Endodermal cell (in vitro differentiated cells): Measurements from ENCODE around the gene AFF2. TPM values are rescaled to one million over a fixed set of nuclear protein-coding genes. Genes with fewer than 3 reads are reported as not detected.
"Not testable (repeated sequence)": the region's sequence is repeated elsewhere in the genome, so short reads cannot be mapped to it uniquely, and the experiment has no call there.

Experiments
- DNase-seq: peaks from one replicate; pipeline ENCODE4 v3.0.0-alpha.2; 2017
- H3K27ac ChIP-seq: 2 replicates; pipeline ENCODE4 v1.5.1; 2013; ENCODE audit warnings: mild to moderate bottlenecking, low read depth, low read length, moderate library complexity
- H3K27me3 ChIP-seq: 2 replicates; pipeline ENCODE4 v1.6.1; 2013; ENCODE audit warnings: mild to moderate bottlenecking, low read length, moderate library complexity; ENCODE audit not compliant: insufficient read depth, control insufficient read depth, poor library complexity, severe bottlenecking
- H3K36me3 ChIP-seq: 2 replicates; pipeline ENCODE4 v1.7.0; 2013; ENCODE audit warnings: mild to moderate bottlenecking, low read length, moderate library complexity; ENCODE audit not compliant: control insufficient read depth, insufficient read depth
- H3K4me1 ChIP-seq: one replicate; pipeline ENCODE4 v1.7.0; 2013; ENCODE audit warnings: low read length; ENCODE audit not compliant: control insufficient read depth, insufficient read depth
- H3K4me3 ChIP-seq: 2 replicates; pipeline ENCODE4 v1.5.1; 2013; ENCODE audit warnings: mild to moderate bottlenecking, low read length, moderate library complexity
- H3K9ac ChIP-seq: 2 replicates; pipeline ENCODE4 v1.6.1; 2013; ENCODE audit warnings: mild to moderate bottlenecking, low read length, moderate library complexity; ENCODE audit not compliant: poor library complexity, severe bottlenecking; ENCODE audit errors: extremely low read depth
- H3K9me3 ChIP-seq: 2 replicates; pipeline ENCODE4 v1.6.1; 2013; ENCODE audit warnings: mild to moderate bottlenecking, low read length, moderate library complexity; ENCODE audit not compliant: control insufficient read depth
- H3K27ac Mint-ChIP-seq: 2 replicates; pipeline ENCODE4 v1.8.0; 2020; ENCODE audit warnings: mixed read lengths
- H3K27me3 Mint-ChIP-seq: 2 replicates; pipeline ENCODE4 v1.8.0; 2021; ENCODE audit warnings: mild to moderate bottlenecking, mixed read lengths; ENCODE audit not compliant: insufficient read depth
- H3K36me3 Mint-ChIP-seq: 2 replicates; pipeline ENCODE4 v1.8.0; 2020; ENCODE audit warnings: low read depth, mixed read lengths
- H3K4me1 Mint-ChIP-seq: 2 replicates; pipeline ENCODE4 v1.8.0; 2020; ENCODE audit warnings: mixed read lengths
- H3K4me3 Mint-ChIP-seq: 2 replicates; pipeline ENCODE4 v1.8.0; 2020; ENCODE audit warnings: mild to moderate bottlenecking, moderate library complexity, mixed read lengths
- H3K9me3 Mint-ChIP-seq: 2 replicates; pipeline ENCODE4 v1.8.0; 2020; ENCODE audit warnings: mild to moderate bottlenecking, mixed read lengths
- WGBS, 2 experiments: methylation state at CpG; one replicate each; pipeline versions ENCODE4 v1.1.5 to v1.1.7; 2013; ENCODE audit warnings: missing lambda C conversion rate in 2 of 2, mixed read lengths in 1 of 2; ENCODE audit not compliant: insufficient coverage in 1 of 2, insufficient read length in 1 of 2; 5-methylcytosine and 5-hydroxymethylcytosine counted together
- total RNA-seq, 2 donors: library from RNA; stranded (reverse); fragmentation: NEBNext Ultra II Directional in 1 of 2; extraction: Animal tissue kit (Norgen Biotek cat#: 25700) in 1 of 2; gene quantifications; 2 replicates in 1 of 2; 3 replicates in 1 of 2; pipeline ENCODE4 v1.2.1, GENCODE V29; 2021
- TF ChIP-seq, protein P1 (sequence below): fragments of 200-600 bp; sonication (generic); conservative IDR thresholded peaks from 2 replicates; pipeline ENCODE4 v1.5.0; 2021; ENCODE audit warnings: antibody characterized with exemption, mild to moderate bottlenecking

AFF2 gene
- total RNA-seq, 2 donors from 2014 or later, result 3.7 to 5.6 TPM

DNA sequence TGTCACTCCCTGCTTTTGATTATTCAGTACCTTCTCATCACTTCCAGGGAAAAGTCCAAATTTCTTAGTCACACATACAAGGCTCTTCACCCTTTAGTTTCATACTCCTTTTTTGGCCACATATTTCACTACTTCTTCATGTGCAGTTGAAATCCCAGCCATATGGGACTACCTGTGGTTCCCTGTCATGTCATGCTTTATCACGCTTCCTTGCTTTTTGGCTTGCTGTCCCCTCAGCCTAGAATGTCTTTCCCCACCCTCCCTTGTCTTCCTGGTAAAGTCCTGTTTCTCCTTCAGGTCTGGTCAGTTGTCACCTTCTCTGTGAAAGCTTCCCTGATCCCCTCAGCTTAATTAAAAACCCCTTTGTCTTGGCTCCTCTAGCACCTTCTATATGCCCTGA lies 163.8 kb downstream of the AFF2 start:
- DNase-seq, result no peak
- no peaks in the 10 kb centered on the region for H3K27me3 Mint-ChIP-seq
- H3K4me1 ChIP-seq, result no peaks in the 10 kb centered on the region
- H3K4me3 Mint-ChIP-seq, result no peak overlapping the region
- H3K4me3 ChIP-seq, result no peak overlapping the region
- no peak overlapping the region for H3K9ac ChIP-seq
- no peak overlapping the region for H3K27ac ChIP-seq
- no peak overlapping the region for H3K27ac Mint-ChIP-seq
- 95% methylated on average over 1 of the region's 1 CpG; no CpG with 5 or more reads in 1 of the 2 experiments for WGBS, 2 experiments
- H3K27me3 ChIP-seq, result no peaks in the 10 kb centered on the region
- H3K9me3 Mint-ChIP-seq, result peaks cover 66% of the 10 kb centered on the region
- no peaks in the 10 kb centered on the region for H3K9me3 ChIP-seq
- peaks cover 4% of the 10 kb centered on the region for H3K36me3 Mint-ChIP-seq
- no peaks in the 10 kb centered on the region for H3K36me3 ChIP-seq
- no peaks in the 10 kb centered on the region for H3K4me1 Mint-ChIP-seq
- TF ChIP-seq, protein P1, sequence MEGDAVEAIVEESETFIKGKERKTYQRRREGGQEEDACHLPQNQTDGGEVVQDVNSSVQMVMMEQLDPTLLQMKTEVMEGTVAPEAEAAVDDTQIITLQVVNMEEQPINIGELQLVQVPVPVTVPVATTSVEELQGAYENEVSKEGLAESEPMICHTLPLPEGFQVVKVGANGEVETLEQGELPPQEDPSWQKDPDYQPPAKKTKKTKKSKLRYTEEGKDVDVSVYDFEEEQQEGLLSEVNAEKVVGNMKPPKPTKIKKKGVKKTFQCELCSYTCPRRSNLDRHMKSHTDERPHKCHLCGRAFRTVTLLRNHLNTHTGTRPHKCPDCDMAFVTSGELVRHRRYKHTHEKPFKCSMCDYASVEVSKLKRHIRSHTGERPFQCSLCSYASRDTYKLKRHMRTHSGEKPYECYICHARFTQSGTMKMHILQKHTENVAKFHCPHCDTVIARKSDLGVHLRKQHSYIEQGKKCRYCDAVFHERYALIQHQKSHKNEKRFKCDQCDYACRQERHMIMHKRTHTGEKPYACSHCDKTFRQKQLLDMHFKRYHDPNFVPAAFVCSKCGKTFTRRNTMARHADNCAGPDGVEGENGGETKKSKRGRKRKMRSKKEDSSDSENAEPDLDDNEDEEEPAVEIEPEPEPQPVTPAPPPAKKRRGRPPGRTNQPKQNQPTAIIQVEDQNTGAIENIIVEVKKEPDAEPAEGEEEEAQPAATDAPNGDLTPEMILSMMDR, result no peak

DNA sequence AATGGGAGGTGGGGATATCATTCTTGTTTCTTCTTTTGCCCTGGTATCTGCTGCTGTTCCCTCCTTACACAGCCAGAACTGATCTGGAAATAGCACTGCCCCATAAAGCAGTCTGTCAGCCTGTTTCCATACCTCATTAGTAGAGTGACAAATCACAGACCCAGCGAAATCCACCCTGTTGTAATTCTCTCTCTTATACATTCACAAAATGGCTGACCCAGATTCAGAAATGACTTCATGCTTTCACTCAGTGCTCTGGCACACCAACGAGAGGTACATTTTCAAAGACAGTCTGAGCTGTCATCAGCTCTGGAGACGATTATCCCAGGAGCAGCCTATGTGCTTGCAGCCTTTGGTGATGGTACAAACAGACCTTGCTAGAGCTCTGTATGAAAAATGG lies 164.6 kb downstream of the AFF2 start:
- Histone ChIP-seq H3K27me3 (no peaks in the 10 kb centered on the region), H3K27ac (no peak overlapping the region), H3K36me3 (no peaks in the 10 kb centered on the region), H3K4me3 (no peak overlapping the region), H3K9ac (no peak overlapping the region), H3K9me3 (no peaks in the 10 kb centered on the region), H3K4me1 (no peaks in the 10 kb centered on the region)
- no peak overlapping the region for H3K4me3 Mint-ChIP-seq
- peaks cover 4% of the 10 kb centered on the region for H3K36me3 Mint-ChIP-seq
- peaks cover 72% of the 10 kb centered on the region for H3K9me3 Mint-ChIP-seq
- TF ChIP-seq, protein P1, result no peak
- H3K27ac Mint-ChIP-seq, result no peak overlapping the region
- H3K4me1 Mint-ChIP-seq, result no peaks in the 10 kb centered on the region
- no peaks in the 10 kb centered on the region for H3K27me3 Mint-ChIP-seq
- 94 to 100% methylated on average over 2 to 3 of the region's 3 CpGs for WGBS, 2 experiments
- no peak for DNase-seq

DNA sequence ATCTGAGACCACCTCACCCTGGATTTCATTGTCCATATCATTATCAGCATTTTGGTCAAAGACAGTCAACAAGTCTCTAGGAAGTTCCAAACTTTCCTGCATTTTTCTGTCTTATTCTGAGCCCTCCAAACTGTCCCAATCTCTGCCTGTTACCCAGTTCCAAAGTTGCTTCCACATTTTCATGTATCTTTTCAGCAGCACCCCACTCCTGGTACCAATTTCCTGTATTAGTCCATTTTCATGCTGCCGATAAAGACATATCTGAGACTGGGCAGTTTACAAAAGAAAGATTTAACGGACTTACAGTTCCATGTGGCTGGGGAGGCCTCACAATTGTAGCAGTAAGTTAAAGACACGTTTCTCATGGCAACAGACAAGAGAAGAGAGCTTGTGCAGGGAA lies 168.8 kb downstream of the AFF2 start:
- not testable (repeated sequence) for H3K27me3 Mint-ChIP-seq, H3K27ac ChIP-seq, H3K36me3 ChIP-seq, H3K4me3 Mint-ChIP-seq, DNase-seq, H3K4me1 ChIP-seq, H3K4me1 Mint-ChIP-seq, H3K4me3 ChIP-seq, H3K27ac Mint-ChIP-seq, H3K27me3 ChIP-seq, H3K9me3 ChIP-seq, H3K36me3 Mint-ChIP-seq, H3K9ac ChIP-seq
- H3K9me3 Mint-ChIP-seq, result peaks cover 85% of the 10 kb centered on the region
- 100% methylated on average over 3 of the region's 3 CpGs; no CpG with 5 or more reads in 1 of the 2 experiments for WGBS, 2 experiments

DNA sequence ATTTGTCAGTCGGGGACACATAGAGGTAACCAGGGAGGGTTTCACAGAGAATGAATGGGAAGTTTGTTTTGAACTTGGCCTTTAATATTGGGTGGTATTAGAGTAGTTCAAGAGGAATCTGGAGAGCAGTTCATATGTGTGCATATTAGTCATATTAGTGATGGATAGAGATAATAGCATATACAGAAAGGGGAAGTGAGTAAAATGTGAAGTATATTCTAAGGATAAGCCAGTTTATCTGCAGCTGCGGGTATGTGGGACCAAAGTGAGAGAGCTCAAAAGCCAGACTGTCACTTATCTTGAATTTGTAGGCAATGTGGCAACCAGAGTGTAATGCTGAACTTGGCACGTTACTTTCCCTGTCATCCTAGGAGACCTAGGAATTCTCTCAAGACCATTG lies 169.9 kb downstream of the AFF2 start:
- Histone ChIP-seq H3K9ac (no peak overlapping the region), H3K4me1 (no peaks in the 10 kb centered on the region), H3K27me3 (no peaks in the 10 kb centered on the region), H3K9me3 (peaks cover 4% of the 10 kb centered on the region), H3K4me3 (no peak overlapping the region), H3K36me3 (no peaks in the 10 kb centered on the region), H3K27ac (no peak overlapping the region)
- Mint-ChIP-seq H3K36me3 (peaks cover 4% of the 10 kb centered on the region), H3K4me3 (no peak overlapping the region), H3K9me3 (peaks cover 83% of the 10 kb centered on the region), H3K4me1 (no peaks in the 10 kb centered on the region), H3K27me3 (no peaks in the 10 kb centered on the region), H3K27ac (no peak overlapping the region)
- TF ChIP-seq, protein P1, result no peak
- no peak for DNase-seq
- 90 to 100% methylated on average over 2 to 3 of the region's 3 CpGs for WGBS, 2 experiments
